GM12878 (cell line): ENCODE measurements around the gene PLSCR1. TPM values are rescaled to one million over a fixed set of nuclear protein-coding genes. Genes with fewer than 3 reads are reported as not detected.

Experiments used
- CBX3 ChIP-seq: fragments of 200-600 bp; sonication (generic); IDR thresholded peaks from 2 replicates; pipeline ENCODE4 v1.6.1; 2016; ENCODE audit warnings: low read depth, borderline replicate concordance
- ETV6 ChIP-seq, 2 experiments: fragments of 450-650 bp in 1 of 2; IDR thresholded peaks in 1 of 2; conservative IDR thresholded peaks in 1 of 2; 2 replicates each; pipeline ENCODE4 v1.6.1; 2014; ENCODE audit warnings: antibody characterized with exemption in 1 of 2, borderline replicate concordance in 1 of 2, low read depth in 1 of 2, mild to moderate bottlenecking in 1 of 2, moderate library complexity in 1 of 2
- NFIC ChIP-seq: IDR thresholded peaks from 2 replicates; pipeline ENCODE4 v1.6.1; 2012; ENCODE audit warnings: low read depth, mild to moderate bottlenecking, inconsistent platforms, low read length, moderate library complexity
- NFXL1 ChIP-seq: fragments of 450-650 bp; IDR thresholded peaks from 2 replicates; pipeline ENCODE4 v1.6.1; 2017; ENCODE audit warnings: antibody characterized with exemption, mild to moderate bottlenecking, borderline replicate concordance
- POLR2A ChIP-seq: IDR thresholded peaks from 2 replicates; pipeline ENCODE4 v1.6.1; 2011; ENCODE audit warnings: low read depth, mild to moderate bottlenecking, low read length
- polyA plus RNA-seq, 11 experiments: library from polyadenylated mRNA; depleted of rRNA in 4 of 11; unstranded in 6 of 11; stranded (reverse) in 5 of 11; fragments of >200 nt; fragmentation: Nextera tagmentation in 4 of 11; fragmentation: Illumina TruSeq in 1 of 11; extraction: Ambion mirVana in 4 of 11; extraction: Trizol in 1 of 11; gene quantifications; 1 replicate in 1 of 11; 2 replicates in 10 of 11; pipeline versions ENCODE4 v1.2.1 to v1.2.3, GENCODE V29; 2011 to 2016; ENCODE audit warnings: inconsistent platforms in 2 of 11, missing spikeins in 2 of 11, low read depth in 1 of 11
- total RNA-seq, 4 experiments: library from RNA; depleted of rRNA in 3 of 4; stranded (reverse); fragments of >200 nt in 3 of 4; fragmentation: Illumina TruSeq in 1 of 4; extraction: Trizol in 1 of 4; gene quantifications; 2 replicates each; pipeline versions ENCODE4 v1.2.1 to v1.2.3, GENCODE V29; 2013 to 2021
- TF ChIP-seq, protein P1 (sequence below): fragments of 450-650 bp; IDR thresholded peaks from 2 replicates; pipeline ENCODE4 v1.6.1; 2017; ENCODE audit warnings: mild to moderate bottlenecking, moderate library complexity
- TF ChIP-seq, protein P2 (sequence below): fragments of 450-650 bp; IDR thresholded peaks from 2 replicates; pipeline ENCODE4 v1.6.1; 2018; ENCODE audit warnings: mild to moderate bottlenecking, low read depth, moderate library complexity; ENCODE audit not compliant: partially characterized antibody

PLSCR1 gene
- total and polyA plus RNA-seq, 10 of the 15 experiments (the other 5 are each of a cell fraction or from before 2014, with no cell fraction given): 35.4 to 77.8 (median 41.1) TPM

DNA sequence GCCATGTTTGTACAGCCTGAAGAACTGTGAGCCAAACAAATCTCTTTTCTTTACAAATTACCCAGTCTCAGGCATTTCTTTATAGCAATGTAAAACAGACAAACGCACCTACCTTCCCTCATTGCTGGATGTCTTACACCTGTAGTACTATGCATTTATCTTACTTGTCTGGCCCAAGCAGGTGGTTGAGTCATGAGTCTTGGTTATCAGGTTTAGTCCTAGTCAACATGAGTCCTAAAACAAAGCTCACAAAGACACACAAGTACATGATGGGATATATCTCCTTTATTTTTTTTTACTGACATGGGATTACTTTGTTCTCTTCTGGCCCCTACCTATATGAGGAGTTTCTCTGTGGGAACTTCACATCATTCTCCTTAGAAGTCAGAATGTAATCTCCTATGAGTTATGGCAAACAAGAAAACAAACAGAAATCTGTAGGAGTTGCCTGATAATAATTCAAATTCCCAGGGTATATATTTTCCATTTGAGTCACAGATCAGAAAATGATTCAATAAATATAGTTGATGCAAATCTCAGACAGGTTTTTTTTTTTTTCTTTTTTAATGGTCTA, 41.4 kb downstream of the PLSCR1 start (continued):
- TF ChIP-seq, protein P1, sequence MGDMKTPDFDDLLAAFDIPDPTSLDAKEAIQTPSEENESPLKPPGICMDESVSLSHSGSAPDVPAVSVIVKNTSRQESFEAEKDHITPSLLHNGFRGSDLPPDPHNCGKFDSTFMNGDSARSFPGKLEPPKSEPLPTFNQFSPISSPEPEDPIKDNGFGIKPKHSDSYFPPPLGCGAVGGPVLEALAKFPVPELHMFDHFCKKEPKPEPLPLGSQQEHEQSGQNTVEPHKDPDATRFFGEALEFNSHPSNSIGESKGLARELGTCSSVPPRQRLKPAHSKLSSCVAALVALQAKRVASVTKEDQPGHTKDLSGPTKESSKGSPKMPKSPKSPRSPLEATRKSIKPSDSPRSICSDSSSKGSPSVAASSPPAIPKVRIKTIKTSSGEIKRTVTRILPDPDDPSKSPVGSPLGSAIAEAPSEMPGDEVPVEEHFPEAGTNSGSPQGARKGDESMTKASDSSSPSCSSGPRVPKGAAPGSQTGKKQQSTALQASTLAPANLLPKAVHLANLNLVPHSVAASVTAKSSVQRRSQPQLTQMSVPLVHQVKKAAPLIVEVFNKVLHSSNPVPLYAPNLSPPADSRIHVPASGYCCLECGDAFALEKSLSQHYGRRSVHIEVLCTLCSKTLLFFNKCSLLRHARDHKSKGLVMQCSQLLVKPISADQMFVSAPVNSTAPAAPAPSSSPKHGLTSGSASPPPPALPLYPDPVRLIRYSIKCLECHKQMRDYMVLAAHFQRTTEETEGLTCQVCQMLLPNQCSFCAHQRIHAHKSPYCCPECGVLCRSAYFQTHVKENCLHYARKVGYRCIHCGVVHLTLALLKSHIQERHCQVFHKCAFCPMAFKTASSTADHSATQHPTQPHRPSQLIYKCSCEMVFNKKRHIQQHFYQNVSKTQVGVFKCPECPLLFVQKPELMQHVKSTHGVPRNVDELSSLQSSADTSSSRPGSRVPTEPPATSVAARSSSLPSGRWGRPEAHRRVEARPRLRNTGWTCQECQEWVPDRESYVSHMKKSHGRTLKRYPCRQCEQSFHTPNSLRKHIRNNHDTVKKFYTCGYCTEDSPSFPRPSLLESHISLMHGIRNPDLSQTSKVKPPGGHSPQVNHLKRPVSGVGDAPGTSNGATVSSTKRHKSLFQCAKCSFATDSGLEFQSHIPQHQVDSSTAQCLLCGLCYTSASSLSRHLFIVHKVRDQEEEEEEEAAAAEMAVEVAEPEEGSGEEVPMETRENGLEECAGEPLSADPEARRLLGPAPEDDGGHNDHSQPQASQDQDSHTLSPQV: no peak
- TF ChIP-seq CBX3 (no peak), NFIC (no peak), POLR2A (no peak), ETV6 (conservative IDR thresholded peaks at IDR 0.05 in 1 of 2, IDR thresholded peaks at IDR 0.05 in 1 of 2; ENCODE audit: borderline replicate concordance in 1 of 2, low read depth in 1 of 2) (no peak), NFXL1 (no peak)
- TF ChIP-seq, protein P2, sequence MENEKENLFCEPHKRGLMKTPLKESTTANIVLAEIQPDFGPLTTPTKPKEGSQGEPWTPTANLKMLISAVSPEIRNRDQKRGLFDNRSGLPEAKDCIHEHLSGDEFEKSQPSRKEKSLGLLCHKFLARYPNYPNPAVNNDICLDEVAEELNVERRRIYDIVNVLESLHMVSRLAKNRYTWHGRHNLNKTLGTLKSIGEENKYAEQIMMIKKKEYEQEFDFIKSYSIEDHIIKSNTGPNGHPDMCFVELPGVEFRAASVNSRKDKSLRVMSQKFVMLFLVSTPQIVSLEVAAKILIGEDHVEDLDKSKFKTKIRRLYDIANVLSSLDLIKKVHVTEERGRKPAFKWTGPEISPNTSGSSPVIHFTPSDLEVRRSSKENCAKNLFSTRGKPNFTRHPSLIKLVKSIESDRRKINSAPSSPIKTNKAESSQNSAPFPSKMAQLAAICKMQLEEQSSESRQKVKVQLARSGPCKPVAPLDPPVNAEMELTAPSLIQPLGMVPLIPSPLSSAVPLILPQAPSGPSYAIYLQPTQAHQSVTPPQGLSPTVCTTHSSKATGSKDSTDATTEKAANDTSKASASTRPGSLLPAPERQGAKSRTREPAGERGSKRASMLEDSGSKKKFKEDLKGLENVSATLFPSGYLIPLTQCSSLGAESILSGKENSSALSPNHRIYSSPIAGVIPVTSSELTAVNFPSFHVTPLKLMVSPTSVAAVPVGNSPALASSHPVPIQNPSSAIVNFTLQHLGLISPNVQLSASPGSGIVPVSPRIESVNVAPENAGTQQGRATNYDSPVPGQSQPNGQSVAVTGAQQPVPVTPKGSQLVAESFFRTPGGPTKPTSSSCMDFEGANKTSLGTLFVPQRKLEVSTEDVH: no peak
